BE2C (cell line): ENCODE data around the gene CYP3A5.

ENCODE experiments used
- DNase-seq: peaks from one replicate; pipeline ENCODE4 v3.0.0-alpha.2; 2020
- H3K27me3 ChIP-seq: fragments of 250-450 bp; sonication (Bioruptor Pico); 2 replicates; pipeline ENCODE4 v1.5.1; 2020; ENCODE audit warnings: mild to moderate bottlenecking
- H3K36me3 ChIP-seq: fragments of 250-450 bp; sonication (Bioruptor Pico); 2 replicates; pipeline ENCODE4 v1.5.1; 2020; ENCODE audit warnings: mild to moderate bottlenecking
- H3K4me1 ChIP-seq: fragments of 250-450 bp; sonication (Bioruptor Pico); 2 replicates; pipeline ENCODE4 v1.5.1; 2020
- H3K4me3 ChIP-seq: 2 replicates; pipeline ENCODE4 v1.5.1; 2011; ENCODE audit warnings: low read depth, low read length
- H3K9me3 ChIP-seq: fragments of 250-450 bp; sonication (Bioruptor Pico); 2 replicates; pipeline ENCODE4 v1.5.1; 2020
- CTCF ChIP-seq: IDR thresholded peaks from 2 replicates; pipeline ENCODE4 v1.5.1; 2012; ENCODE audit warnings: mild to moderate bottlenecking, low read depth, low read length

CYP3A5 gene

GRCh38 chr7:99606531-99606930 is 73.3 kb downstream of the CYP3A5 start:
- H3K4me1 ChIP-seq: no peaks in the 10 kb centered on the region
- H3K9me3 ChIP-seq: no peaks in the 10 kb centered on the region
- H3K27me3 ChIP-seq: peaks cover 45% of the 10 kb centered on the region
- DNase-seq: no peak
- no peak overlapping the region for H3K4me3 ChIP-seq
- TF ChIP-seq CTCF: no peak
- H3K36me3 ChIP-seq: no peaks in the 10 kb centered on the region

GRCh38 chr7:99605527-99605926 is 74.3 kb downstream of the CYP3A5 start:
- Histone ChIP-seq H3K27me3 (peaks cover 35% of the 10 kb centered on the region), H3K4me1 (no peaks in the 10 kb centered on the region), H3K4me3 (no peak overlapping the region), H3K36me3 (no peaks in the 10 kb centered on the region), H3K9me3 (no peaks in the 10 kb centered on the region)
- TF ChIP-seq CTCF: no peak
- no peak for DNase-seq

DNA sequence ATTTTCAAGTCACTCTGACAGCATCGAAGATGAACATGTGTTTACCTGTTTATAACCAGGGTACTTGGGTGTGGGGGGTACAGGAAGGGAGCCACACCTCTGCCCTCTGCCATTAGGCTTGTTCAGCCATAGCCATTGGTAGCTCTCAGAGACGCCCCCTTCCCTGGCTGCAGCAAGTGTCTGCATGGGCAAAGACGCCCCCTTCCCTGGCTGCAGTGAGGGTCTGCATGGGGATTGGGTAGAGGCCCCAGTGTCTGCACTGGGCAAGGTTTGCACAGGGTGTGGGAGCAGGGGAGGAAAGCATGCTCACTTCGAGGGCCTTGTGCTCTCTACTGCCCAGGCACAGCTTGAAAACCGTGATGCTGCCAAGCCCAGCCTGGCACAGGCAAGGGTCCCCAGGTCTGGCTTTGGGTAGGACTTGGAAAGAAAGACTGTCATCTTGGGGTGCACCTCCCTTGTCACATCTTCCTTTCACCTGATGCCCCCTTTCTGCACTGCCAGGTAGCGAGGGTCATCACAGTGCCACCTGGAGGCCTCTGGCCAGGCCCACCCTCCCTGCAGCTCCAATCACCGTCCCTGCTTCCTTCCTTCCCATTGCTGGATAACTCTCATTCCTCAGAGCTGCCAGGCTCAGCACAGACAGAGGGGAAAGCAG is 78.0 kb downstream of the CYP3A5 start:
- Histone ChIP-seq H3K36me3 (no peaks in the 10 kb centered on the region), H3K27me3 (peaks cover 6% of the 10 kb centered on the region; the same call in 1 of the 2 replicates), H3K4me1 (no peaks in the 10 kb centered on the region), H3K4me3 (no peak overlapping the region), H3K9me3 (no peaks in the 10 kb centered on the region)
- no peak for TF ChIP-seq CTCF
- no peak for DNase-seq

DNA sequence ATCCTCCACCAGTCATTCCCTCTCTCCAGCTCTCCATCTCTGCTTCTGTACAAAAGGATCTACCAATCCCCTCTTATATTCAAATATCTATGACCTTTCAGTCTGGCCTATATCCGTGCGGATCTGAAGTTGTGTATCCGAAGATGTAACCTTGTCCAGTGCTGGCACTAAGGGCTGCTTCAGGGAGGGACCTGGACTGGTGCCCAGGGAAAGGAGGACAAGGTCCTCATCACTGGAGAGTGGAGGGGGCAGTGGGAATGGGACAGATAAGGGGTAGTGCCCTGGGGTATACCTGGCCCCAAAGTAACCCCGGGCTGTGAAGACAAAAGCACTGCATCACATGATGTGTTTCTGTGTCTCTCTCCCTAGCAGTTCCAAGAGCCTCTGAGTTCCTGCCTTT is 80.0 kb downstream of the CYP3A5 start:
- Histone ChIP-seq H3K36me3 (no peaks in the 10 kb centered on the region), H3K27me3 (0 out of 2 replicates have a peak, but pooled peaks cover 3% of the 10 kb centered on the region), H3K4me3 (no peak overlapping the region), H3K4me1 (no peaks in the 10 kb centered on the region), H3K9me3 (no peaks in the 10 kb centered on the region)
- no peak for TF ChIP-seq CTCF
- DNase-seq: no peak
